GM11168 (cell line): ENCODE data around the gene ADAT3.

ENCODE experiments used
- in situ Hi-C: fragments of 300-500 bp; cut with MboI; formaldehyde crosslinking; loops from one replicate; pipeline ENCODE4 v1.12.0; 2022; ENCODE audit warnings: low sequenced_read_pairs; ENCODE audit not compliant: unreplicated experiment

The ADAT3 gene

GRCh38 chr19:1953037-1953436, 47.8 kb downstream of the ADAT3 start:
- in situ Hi-C loops, result no loop called here

- in situ Hi-C loops, result no loop called here
Observed at GRCh38 chr19:1953441-1954094, 48.4 kb downstream of the ADAT3 start.

- in situ Hi-C loops, result no loop called here
Observed at GRCh38 chr19:1954532-1954933, 49.3 kb downstream of the ADAT3 start.

- in situ Hi-C loops, result no loop called here
Observed at GRCh38 chr19:1955171-1956121, 50.2 kb downstream of the ADAT3 start.

- in situ Hi-C loops, result no loop called here
Observed at GRCh38 chr19:1956122-1956494, 50.9 kb downstream of the ADAT3 start.

GRCh38 chr19:1956868-1957492, 51.8 kb downstream of the ADAT3 start:
- in situ Hi-C loops, result no loop called here

- in situ Hi-C loops, result no loop called here
Observed at GRCh38 chr19:1957562-1958248, 52.5 kb downstream of the ADAT3 start.

- in situ Hi-C loops, result no loop called here
Observed at GRCh38 chr19:1959928-1960589, 54.9 kb downstream of the ADAT3 start.

- in situ Hi-C loops, result no loop called here
Observed at GRCh38 chr19:1961000-1961883, 56.0 kb downstream of the ADAT3 start.

- in situ Hi-C loops, result no loop called here
Observed at GRCh38 chr19:1962674-1963073, 57.5 kb downstream of the ADAT3 start.
